T-cell (primary cell): ENCODE results near the gene CLASP1. TPM values are rescaled to one million over a fixed set of nuclear protein-coding genes. Genes with fewer than 3 reads are reported as not detected.

Source experiments
- ATAC-seq, 4 experiments: fragments of 200-7000 bp in 3 of 4; fragments of 150-1000 bp in 1 of 4; cut with Tn5 transposase; replicated peaks in 1 of 4; 1 replicate in 3 of 4; 2 replicates in 1 of 4; pipeline ENCODE4 v1.10.0; 2021; ENCODE audit warnings: moderate library complexity in 3 of 4, mild to moderate bottlenecking in 2 of 4, moderate number of reproducible peaks in 1 of 4
- CTCF ChIA-PET, 2 donors: fragments of 300-600 bp; sonication (Branson Sonifier 250); formaldehyde crosslinking; loops; one replicate each; lab custom pipeline; 2022; ENCODE audit warnings: antibody characterized with exemption in 2 of 2; lab: Charles Lee
- POLR2A ChIA-PET, 2 donors: fragments of 300-600 bp; sonication (Branson Sonifier 250); formaldehyde crosslinking; loops; one replicate each; lab custom pipeline; 2022; ENCODE audit warnings: antibody characterized with exemption in 2 of 2; lab: Charles Lee
- DNase-seq, 35 experiments: peaks; one replicate each; pipeline versions ENCODE4 v3.0.0 to v3.0.0-alpha.2; 2013 to 2023
- H3K27ac ChIP-seq: one replicate; pipeline ENCODE4 v1.5.1; 2013; ENCODE audit warnings: low read length
- H3K27me3 ChIP-seq, 2 experiments: replicated peaks in 1 of 2; 1 replicate in 1 of 2; 2 replicates in 1 of 2; pipeline versions ENCODE4 v1.6.1 to v1.7.0; 2013; ENCODE audit warnings: low read length in 1 of 2, mixed read lengths in 1 of 2; ENCODE audit not compliant: control insufficient read depth in 2 of 2, insufficient read depth in 2 of 2; ENCODE audit errors: extremely low read depth in 1 of 2
- H3K36me3 ChIP-seq, 2 donors: 1 replicate in 1 of 2; 2 replicates in 1 of 2; pipeline versions ENCODE4 v1.6.1 to v1.7.0; 2013; ENCODE audit warnings: low read length in 1 of 2; ENCODE audit not compliant: control insufficient read depth in 2 of 2, insufficient read depth in 1 of 2; ENCODE audit errors: extremely low read depth in 1 of 2
- H3K4me1 ChIP-seq, 2 experiments: 1 replicate in 1 of 2; 2 replicates in 1 of 2; pipeline versions ENCODE4 v1.6.1 to v1.7.0; 2013; ENCODE audit warnings: low read length in 2 of 2, mixed read lengths in 1 of 2; ENCODE audit not compliant: insufficient read depth in 2 of 2, control insufficient read depth in 1 of 2; ENCODE audit errors: extremely low read depth in 1 of 2
- H3K4me3 ChIP-seq, 2 donors: 1 replicate in 1 of 2; 2 replicates in 1 of 2; pipeline versions ENCODE4 v1.5.1 to v1.7.0; 2013; ENCODE audit warnings: mild to moderate bottlenecking in 2 of 2, low read length in 1 of 2, moderate library complexity in 1 of 2; ENCODE audit not compliant: control insufficient read depth in 1 of 2; ENCODE audit errors: extremely low read depth in 1 of 2
- H3K9me3 ChIP-seq: 2 replicates; pipeline ENCODE4 v1.7.0; 2013
- H3K27ac Mint-ChIP-seq, 2 donors: one replicate each; pipeline ENCODE4 v1.8.0; 2020 to 2021; ENCODE audit warnings: mild to moderate bottlenecking in 2 of 2, mixed read lengths in 2 of 2
- H3K27me3 Mint-ChIP-seq, 2 donors: one replicate each; pipeline ENCODE4 v1.8.0; 2021 to 2022; ENCODE audit warnings: mixed read lengths in 2 of 2
- H3K36me3 Mint-ChIP-seq: one replicate; pipeline ENCODE4 v1.8.0; 2021; ENCODE audit warnings: mixed read lengths
- H3K4me1 Mint-ChIP-seq, 3 donors: one replicate each; pipeline ENCODE4 v1.8.0; 2020 to 2022; ENCODE audit warnings: mixed read lengths in 3 of 3, mild to moderate bottlenecking in 1 of 3
- H3K4me3 Mint-ChIP-seq, 3 donors: one replicate each; pipeline ENCODE4 v1.8.0; 2020 to 2022; ENCODE audit warnings: mild to moderate bottlenecking in 3 of 3, mixed read lengths in 3 of 3, moderate library complexity in 3 of 3
- H3K9me3 Mint-ChIP-seq, 3 donors: one replicate each; pipeline ENCODE4 v1.8.0; 2020 to 2022; ENCODE audit warnings: mixed read lengths in 3 of 3
- WGBS: methylation state at CpG from one replicate; pipeline ENCODE4 v1.1.5; 2013; ENCODE audit warnings: missing lambda C conversion rate; ENCODE audit not compliant: insufficient coverage; 5-methylcytosine and 5-hydroxymethylcytosine counted together
- total RNA-seq, 35 experiments: library from RNA in 6 of 35; stranded (reverse) in 6 of 35; fragments of 120-200 nt in 1 of 35; gene quantifications; one replicate each; pipeline versions ENCODE4 v1.2.1 to v1.2.4 and lab custom pipeline; 2013 to 2026

The CLASP1 gene
- 10 to 100 TPM; 57.8 to 72.8 (median 65.1) TPM for total RNA-seq
- total RNA-seq (2013), result 67.4 TPM
- 55.9 to 219 (median 139) reads per million in 29 experiments for total RNA-seq (lab: John Stamatoyannopoulos, UW)

- Histone ChIP-seq H3K9me3 (no peaks in the 10 kb centered on the region), H3K36me3 (peaks cover 0 to 4% of the 10 kb centered on the region in 2 donors), H3K4me3 (peak within 1 kb of the TSS; percentile 71 to 92), H3K27me3 (no peaks in the 10 kb centered on the region), H3K27ac (peak within 1 kb of the TSS; percentile 90), H3K4me1 (peaks cover 20 to 26% of the 10 kb centered on the region in 2 experiments)
- POLR2A ChIA-PET, result interaction anchor here (0.6 to 2.9 kb wide), 9 partner anchors 32 to 120 kb away, joined by 3 to 30 read pairs (median 4); partner anchors contain the start of genes NIFK (in 1 of the 2) and RNU4ATAC (in 1 of the 2)
- H3K27me3 Mint-ChIP-seq, result no peaks in the 10 kb centered on the region
- H3K27ac Mint-ChIP-seq, result peak within 1 kb of the TSS; percentile 99 to 100
- DNase-seq (peak in 2 of 35 experiments; percentile 16 to 42), ATAC-seq (peak; percentile 16 to 20 (median 18))
- H3K9me3 Mint-ChIP-seq, result no peaks in the 10 kb centered on the region
- H3K4me3 Mint-ChIP-seq, result peak within 1 kb of the TSS; percentile 95 to 97 (median 96)
- CTCF ChIA-PET, result interaction anchor here (0.6 to 2.7 kb wide), 7 partner anchors 18 to 119 kb away, joined by 3 to 24 read pairs (median 3); partner anchors contain the start of genes NIFK (in 1 of the 2) and RNU4ATAC (in 1 of the 2)
- no peaks in the 10 kb centered on the region for H3K36me3 Mint-ChIP-seq
- H3K4me1 Mint-ChIP-seq, result peaks cover 67 to 86% (median 74%) of the 10 kb centered on the region in 3 donors
- WGBS, result 0% methylated on average over 19 of the region's 36 CpGs
These were observed at the start of gene CLASP1 for GRCh38 chr2:121649149-121649595. Gene CLASP1 (minus strand): TSS chr2:121649462. CDS start chr2:121605895, 43,567 bp downstream.

- ATAC-seq, result no peak
- ChIA-PET CTCF (interaction anchor here in 1 of 2 donors (1.2 to 3.4 kb wide), 4 partner anchors 18 to 168 kb away, joined by 3 to 23 read pairs (median 10); partner anchors contain the start of genes CLASP1 and RNU4ATAC), POLR2A (interaction anchor here (0.5 to 1.5 kb wide), 4 partner anchors 38 to 168 kb away, joined by 5 to 15 read pairs (median 8); partner anchors contain the start of genes NIFK (in 1 of the 2) and RNU4ATAC (in 1 of the 2))
- DNase-seq, result peak in 1 of 35 experiments; percentile 14
- Histone ChIP-seq H3K4me1 (peaks cover 6 to 28% of the 10 kb centered on the region in 2 experiments), H3K36me3 (no peaks in the 10 kb centered on the region), H3K9me3 (no peaks in the 10 kb centered on the region), H3K4me3 (no peak overlapping the region), H3K27me3 (no peaks in the 10 kb centered on the region), H3K27ac (peak overlapping the region; percentile 94)
- Mint-ChIP-seq H3K4me1 (peaks cover 30 to 46% (median 41%) of the 10 kb centered on the region in 3 donors), H3K36me3 (no peaks in the 10 kb centered on the region), H3K27ac (peak overlapping the region; percentile 95), H3K4me3 (no peak overlapping the region), H3K9me3 (no peaks in the 10 kb centered on the region), H3K27me3 (no peaks in the 10 kb centered on the region)
- WGBS, result 100% methylated on average over 1 of the region's 11 CpGs
These were observed 49.2 kb upstream of the CLASP1 start for GRCh38 chr2:121698318-121698930.

GRCh38 chr2:121697108-121697631 is 47.9 kb upstream of the CLASP1 start:
- no peaks in the 10 kb centered on the region for H3K27me3 Mint-ChIP-seq
- Histone ChIP-seq H3K36me3 (no peaks in the 10 kb centered on the region), H3K27me3 (no peaks in the 10 kb centered on the region), H3K4me1 (peaks cover 6 to 28% of the 10 kb centered on the region in 2 experiments), H3K4me3 (no peak overlapping the region), H3K27ac (no peak overlapping the region), H3K9me3 (no peaks in the 10 kb centered on the region)
- 61% methylated on average over 4 of the region's 4 CpGs for WGBS
- H3K9me3 Mint-ChIP-seq, result no peaks in the 10 kb centered on the region
- no peaks in the 10 kb centered on the region for H3K36me3 Mint-ChIP-seq
- peak overlapping the region; percentile 44 to 66 for H3K27ac Mint-ChIP-seq
- ChIA-PET POLR2A (no interaction called here), CTCF (interaction anchor here in 1 of 2 donors (0.9 kb wide), 1 partner anchor 31 kb away, joined by 3 read pairs; no protein-coding TSS in a partner anchor)
- DNase-seq (no peak), ATAC-seq (no peak)
- H3K4me3 Mint-ChIP-seq, result no peak overlapping the region
- H3K4me1 Mint-ChIP-seq, result peaks cover 30 to 43% (median 40%) of the 10 kb centered on the region in 3 donors

DNA sequence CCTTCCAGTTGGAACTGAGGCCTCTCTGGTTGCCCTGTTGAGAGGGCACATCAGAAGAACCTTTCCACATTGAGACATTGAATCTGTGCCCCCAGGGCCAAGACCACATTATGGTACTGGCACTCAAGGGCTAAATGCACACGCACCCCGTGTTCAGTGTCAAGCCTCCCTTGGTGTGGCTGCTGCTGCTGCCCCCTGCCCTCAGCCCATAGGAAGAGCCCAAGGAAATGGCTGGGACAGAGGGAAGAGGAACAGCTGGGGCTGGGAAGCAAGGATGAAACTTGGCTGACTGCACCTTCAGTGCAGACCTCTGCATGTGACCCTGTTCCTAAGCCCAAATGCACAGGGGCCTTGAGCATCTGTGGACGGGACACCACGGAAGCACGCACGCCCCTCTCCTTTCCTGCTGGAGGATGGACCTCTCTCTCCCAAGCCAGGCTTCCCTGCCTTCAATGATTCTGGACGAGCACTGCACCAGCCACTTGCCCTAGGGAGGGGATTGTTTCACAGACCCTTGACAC is 47.2 kb upstream of the CLASP1 start:
- CTCF ChIA-PET, result no interaction called here
- H3K4me3 Mint-ChIP-seq, result no peak overlapping the region

GRCh38 chr2:121695171-121695451 is 45.8 kb upstream of the CLASP1 start:
- peaks cover 6 to 16% of the 10 kb centered on the region in 2 experiments for H3K4me1 ChIP-seq
- ChIA-PET POLR2A (no interaction called here), CTCF (no interaction called here)
- Mint-ChIP-seq H3K27me3 (no peaks in the 10 kb centered on the region), H3K4me3 (no peak overlapping the region), H3K27ac (no peak overlapping the region), H3K9me3 (no peaks in the 10 kb centered on the region), H3K4me1 (peaks cover 20 to 24% (median 22%) of the 10 kb centered on the region in 3 donors), H3K36me3 (no peaks in the 10 kb centered on the region)
- H3K27me3 ChIP-seq, result no peaks in the 10 kb centered on the region
- 40% methylated on average over 1 of the region's 2 CpGs for WGBS
- ATAC-seq (no peak), DNase-seq (no peak)
- no peaks in the 10 kb centered on the region for H3K9me3 ChIP-seq
- no peaks in the 10 kb centered on the region for H3K36me3 ChIP-seq
- H3K27ac ChIP-seq, result no peak overlapping the region
- no peak overlapping the region for H3K4me3 ChIP-seq

More for the DNA sequence above, 47.2 kb upstream of the CLASP1 start:
- no peaks in the 10 kb centered on the region for H3K36me3 ChIP-seq
- peaks cover 30 to 37% (median 36%) of the 10 kb centered on the region in 3 donors for H3K4me1 Mint-ChIP-seq
- DNase-seq, result no peak
- no peak overlapping the region for H3K27ac Mint-ChIP-seq
- H3K27ac ChIP-seq, result no peak overlapping the region
- H3K27me3 ChIP-seq, result no peaks in the 10 kb centered on the region
- no peaks in the 10 kb centered on the region for H3K36me3 Mint-ChIP-seq
- 84% methylated on average over 3 of the region's 7 CpGs for WGBS
- H3K9me3 ChIP-seq, result no peaks in the 10 kb centered on the region
- peaks cover 6 to 28% of the 10 kb centered on the region in 2 experiments for H3K4me1 ChIP-seq
- H3K4me3 ChIP-seq, result no peak overlapping the region
- H3K27me3 Mint-ChIP-seq, result no peaks in the 10 kb centered on the region
- POLR2A ChIA-PET, result no interaction called here
- ATAC-seq, result no peak
- no peaks in the 10 kb centered on the region for H3K9me3 Mint-ChIP-seq
